Fibroblast of peridontal ligament (primary cell): ENCODE data around the gene SNRNP35.
"Not testable (repeated sequence)": the region's sequence is repeated elsewhere in the genome, so short reads cannot be mapped to it uniquely, and the experiment has no call there.

Experiments
- DNase-seq: peaks from one replicate; pipeline ENCODE4 v3.0.0-alpha.2; 2010; ENCODE audit errors: extremely low read depth

SNRNP35 gene

GRCh38 chr12:123457980-123458779 lies at the start of gene SNRNP35:
Gene SNRNP35, plus strand, starts transcription at chr12:123458139. Its CDS starts 7,402 bp downstream, at chr12:123465541.
- DNase-seq = peak; percentile 88

- not testable (repeated sequence) for DNase-seq
These were observed 49.3 kb upstream of the SNRNP35 start for GRCh38 chr12:123408619-123409018.

- DNase-seq = not testable (repeated sequence)
These were observed 48.5 kb upstream of the SNRNP35 start for GRCh38 chr12:123409284-123410040.

- no peak for DNase-seq
These were observed 47.9 kb upstream of the SNRNP35 start for GRCh38 chr12:123410041-123410412.

- no peak for DNase-seq
These were observed 36.6 kb upstream of the SNRNP35 start for GRCh38 chr12:123421314-123421713.

GRCh38 chr12:123427036-123427769 lies 30.7 kb upstream of the SNRNP35 start:
- no peak for DNase-seq

GRCh38 chr12:123428591-123428990 lies 29.3 kb upstream of the SNRNP35 start:
- DNase-seq = no peak

- DNase-seq = not testable (repeated sequence)
These were observed 28.8 kb upstream of the SNRNP35 start for GRCh38 chr12:123429101-123429500.

- DNase-seq = peak; percentile 64
These were observed 25.8 kb upstream of the SNRNP35 start for GRCh38 chr12:123431951-123432817.

- DNase-seq = no peak
These were observed 24.3 kb upstream of the SNRNP35 start for GRCh38 chr12:123433615-123434014.

- no peak for DNase-seq
These were observed 22.3 kb upstream of the SNRNP35 start for GRCh38 chr12:123435636-123436016.

- DNase-seq = peak; percentile 80
These were observed 21.6 kb upstream of the SNRNP35 start, which contains the start of gene RILPL2 for GRCh38 chr12:123436017-123436964. Gene RILPL2, minus strand, starts transcription at chr12:123436684. Its CDS starts 264 bp downstream, at chr12:123436420.

GRCh38 chr12:123441523-123442164 lies 16.3 kb upstream of the SNRNP35 start:
- no peak for DNase-seq

GRCh38 chr12:123442774-123443173 lies 15.2 kb upstream of the SNRNP35 start:
- DNase-seq = no peak

GRCh38 chr12:123444092-123445026 lies 13.6 kb upstream of the SNRNP35 start:
- peak; percentile 92 for DNase-seq

- DNase-seq = peak; percentile 79
These were observed 12.3 kb upstream of the SNRNP35 start for GRCh38 chr12:123445388-123446332.

- DNase-seq = no peak
These were observed 11.6 kb upstream of the SNRNP35 start for GRCh38 chr12:123446333-123446713.
